Articular chondrocyte of knee joint (primary cell): ENCODE results near the gene PC. TPM values are rescaled to one million over a fixed set of nuclear protein-coding genes. Genes with fewer than 3 reads are reported as not detected.

Source experiments
- small RNA-seq: library from RNA; depleted of rRNA; stranded (forward); fragments of <200 nt; gene quantifications from one replicate; pipeline ENCODE3, GENCODE V24; 2012
- total RNA-seq: library from RNA; depleted of rRNA; stranded (reverse); fragments of >200 nt; gene quantifications from 2 replicates; pipeline ENCODE4 v1.2.3, GENCODE V29; 2012

The PC gene
- 43.8 and 45.9 TPM in 2 replicates for total RNA-seq

DNA sequence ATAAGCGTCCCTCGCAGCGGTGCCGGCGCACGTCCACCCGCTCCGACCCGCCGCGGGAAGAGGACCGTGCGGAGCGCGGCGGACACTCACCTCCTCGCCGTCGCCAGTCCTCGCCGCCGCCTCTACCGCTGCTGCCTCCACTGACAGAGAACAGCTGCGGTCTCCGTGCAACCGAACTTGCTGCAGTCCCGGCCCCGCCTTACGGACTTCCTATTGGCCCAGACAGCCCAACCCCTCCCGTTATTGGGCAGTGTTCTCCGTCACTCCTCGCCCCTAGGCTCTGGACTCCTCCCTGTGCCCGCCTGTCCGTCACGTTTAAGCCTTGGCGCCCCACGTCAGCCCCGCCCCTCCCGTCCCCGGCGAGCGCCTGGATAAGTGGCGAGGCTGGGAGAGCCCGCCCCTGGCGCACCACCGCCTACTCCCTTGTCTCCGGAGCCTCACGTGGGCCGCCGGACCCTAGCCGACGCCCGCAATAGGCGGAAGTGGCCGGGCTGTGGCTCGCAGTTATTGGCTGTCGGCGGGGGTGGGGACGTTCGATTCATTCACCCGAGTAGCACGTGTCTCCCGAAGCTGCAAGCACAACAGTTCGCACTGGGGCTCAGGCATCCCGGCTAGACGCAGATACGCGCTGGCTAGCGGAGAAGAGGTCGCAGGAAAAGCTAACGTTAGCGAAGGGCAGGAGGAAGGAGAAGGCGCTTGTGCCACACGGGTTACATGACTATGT, at the start of gene PC:
TSS of gene PC (minus strand) at position 152 of the 724 bp plus-strand sequence. CDS start 86,224 bp downstream, outside the sequence.

DNA sequence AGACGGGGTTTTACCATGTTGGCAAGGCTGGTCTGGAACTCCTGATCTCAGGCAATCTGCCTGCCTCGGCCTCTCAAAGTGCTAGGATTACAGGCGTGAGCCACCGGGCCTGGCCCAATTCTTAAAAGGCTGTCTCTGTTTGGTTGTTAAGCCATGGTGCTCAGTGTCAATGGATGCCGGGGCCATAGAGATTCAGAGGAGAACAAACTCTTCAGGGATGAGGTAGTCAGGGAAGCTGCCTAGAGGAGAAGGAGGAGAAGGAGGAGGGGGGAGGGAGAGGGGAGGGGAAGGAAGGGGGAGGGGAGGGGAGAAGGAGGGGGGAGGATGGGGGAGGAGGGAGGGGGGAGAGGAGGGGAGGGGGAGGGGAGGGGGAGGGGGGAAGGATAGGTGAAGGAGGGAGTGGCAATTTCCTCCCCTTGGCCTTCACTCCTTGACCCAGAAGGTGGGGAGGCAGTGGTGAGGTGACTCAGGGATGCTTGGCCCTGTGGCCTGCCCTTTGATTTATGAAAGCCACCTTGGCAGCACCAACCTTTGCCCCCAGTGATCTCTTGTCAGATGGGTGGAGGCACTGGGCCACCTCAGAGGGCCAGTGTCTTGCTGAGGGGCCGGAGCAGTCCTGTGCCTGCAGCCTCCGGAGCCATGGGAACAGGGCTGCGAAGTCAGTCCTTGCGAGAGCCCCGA, 16.7 kb upstream of the PC start, which contains the start of gene C11orf86:
TSS of gene C11orf86 (plus strand) at position 581 of the 681 bp plus-strand sequence. CDS start at position 640, 59 bp downstream.

GRCh38 chr11:66856496-66857233, 101.5 kb downstream of the PC start, which contains the start of gene LRFN4:
Gene LRFN4 (plus strand): TSS chr11:66857064. CDS start chr11:66857745, 681 bp downstream.

DNA sequence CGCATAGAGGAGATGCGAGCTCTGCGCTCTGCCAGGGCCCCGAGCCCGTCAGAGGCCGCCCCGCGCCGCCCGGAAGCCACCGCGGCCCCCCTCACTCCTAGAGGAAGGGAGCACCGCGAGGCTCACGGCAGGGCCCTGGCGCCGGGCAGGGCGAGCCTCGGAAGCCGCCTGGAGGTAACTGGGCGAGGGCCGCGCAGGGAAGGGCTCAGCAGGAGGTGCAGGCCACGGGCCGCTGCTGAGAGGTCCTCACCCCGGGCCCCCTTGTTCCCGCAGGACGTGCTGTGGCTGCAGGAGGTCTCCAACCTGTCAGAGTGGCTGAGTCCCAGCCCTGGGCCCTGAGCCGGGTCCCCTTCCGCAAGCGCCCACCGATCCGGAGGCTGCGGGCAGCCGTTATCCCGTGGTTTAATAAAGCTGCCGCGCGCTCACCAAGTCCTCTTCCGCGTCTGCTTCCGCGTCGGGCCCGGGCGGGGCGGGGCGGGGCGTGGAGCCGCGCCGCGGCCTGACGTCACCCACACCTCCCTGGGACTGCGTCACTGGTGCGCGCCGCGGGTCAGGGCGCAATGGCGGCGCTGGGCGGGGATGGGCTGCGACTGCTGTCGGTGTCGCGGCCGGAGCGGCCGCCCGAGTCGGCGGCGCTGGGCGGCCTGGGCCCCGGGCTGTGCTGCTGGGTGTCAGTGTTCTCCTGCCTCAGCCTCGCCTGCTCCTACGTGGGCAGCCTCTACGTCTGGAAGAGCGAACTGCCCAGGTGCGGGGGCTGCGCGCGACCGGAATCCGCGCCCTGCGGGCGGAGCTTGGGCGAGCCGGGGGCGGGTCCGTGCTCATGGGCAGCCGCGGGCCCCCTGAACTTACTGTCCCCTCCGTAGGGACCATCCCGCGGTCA, 115.0 kb downstream of the PC start, which contains the start of gene RCE1:
TSS of gene RCE1 (plus strand) at position 546 of the 880 bp plus-strand sequence. CDS start at position 561, 15 bp downstream.

Small RNAs within 50 kb of the gene (small RNA-seq; reads per million reads assigned to genes)
- gene MIR3163 (2.5 reads per million, percentile 79 among the genes with 10 or more reads in this experiment), gene RNU7-23P (not detected)

Other genes starting within 250 kb of the PC start
- 0.43 and 0.91 TPM in 2 replicates for gene SPTBN2, start 229.2 kb downstream of the PC start, total RNA-seq
- gene RCE1, start 114.9 kb downstream of the PC start, total RNA-seq, result 8.4 and 9.1 TPM in 2 replicates
- 20.3 and 30.7 TPM in 2 replicates for gene LRFN4, start 101.3 kb downstream of the PC start, total RNA-seq
- gene C11orf86, start 16.9 kb upstream of the PC start, total RNA-seq, result not detected in 2 replicates
- gene SYT12, start 64.8 kb upstream of the PC start, total RNA-seq, result 2.1 and 3.6 TPM in 2 replicates
- gene RHOD, start 98.5 kb upstream of the PC start, total RNA-seq, result 34.5 and 38.4 TPM in 2 replicates
- gene KDM2A, start 160.9 kb upstream of the PC start, total RNA-seq, result 79.4 and 84.0 TPM in 2 replicates